ENCODE measurements around the gene OPHN1.

- TF ChIP-seq, protein P1, sequence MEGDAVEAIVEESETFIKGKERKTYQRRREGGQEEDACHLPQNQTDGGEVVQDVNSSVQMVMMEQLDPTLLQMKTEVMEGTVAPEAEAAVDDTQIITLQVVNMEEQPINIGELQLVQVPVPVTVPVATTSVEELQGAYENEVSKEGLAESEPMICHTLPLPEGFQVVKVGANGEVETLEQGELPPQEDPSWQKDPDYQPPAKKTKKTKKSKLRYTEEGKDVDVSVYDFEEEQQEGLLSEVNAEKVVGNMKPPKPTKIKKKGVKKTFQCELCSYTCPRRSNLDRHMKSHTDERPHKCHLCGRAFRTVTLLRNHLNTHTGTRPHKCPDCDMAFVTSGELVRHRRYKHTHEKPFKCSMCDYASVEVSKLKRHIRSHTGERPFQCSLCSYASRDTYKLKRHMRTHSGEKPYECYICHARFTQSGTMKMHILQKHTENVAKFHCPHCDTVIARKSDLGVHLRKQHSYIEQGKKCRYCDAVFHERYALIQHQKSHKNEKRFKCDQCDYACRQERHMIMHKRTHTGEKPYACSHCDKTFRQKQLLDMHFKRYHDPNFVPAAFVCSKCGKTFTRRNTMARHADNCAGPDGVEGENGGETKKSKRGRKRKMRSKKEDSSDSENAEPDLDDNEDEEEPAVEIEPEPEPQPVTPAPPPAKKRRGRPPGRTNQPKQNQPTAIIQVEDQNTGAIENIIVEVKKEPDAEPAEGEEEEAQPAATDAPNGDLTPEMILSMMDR (IDR thresholded peaks at IDR 0.05) = no peak
- no peak for TF ChIP-seq POLR2A (IDR thresholded peaks at IDR 0.05)
Measured at GRCh38 chrX:67998540-67998939, 434.8 kb downstream of the OPHN1 start.
